ENCODE results near the gene KDM5A. TPM values are rescaled to one million over a fixed set of nuclear protein-coding genes. Genes with fewer than 3 reads are reported as not detected.

KDM5A gene
- total RNA-seq, 1 experiment from 2014 or later, result 56.9 TPM

- Histone ChIP-seq H2BK15ac (ENCODE audit: low read depth, low read length) (no peak overlapping the region), H3K14ac (ENCODE audit: insufficient read depth, low read length) (no peak overlapping the region), H2BK20ac (ENCODE audit: low read depth, low read length, poor library complexity, severe bottlenecking) (no peak overlapping the region), H3K4me1 (ENCODE audit: insufficient read depth, low read length) (no peaks in the 10 kb centered on the region), H3T11ph (ENCODE audit: low read length) (no peak overlapping the region), H3K23ac (ENCODE audit: insufficient read length, low read depth, low read length) (no peak overlapping the region), H3K27ac (ENCODE audit: insufficient read length, low read depth, low read length) (no peak overlapping the region), H3K18ac (ENCODE audit: insufficient read length, low read depth, low read length) (no peak overlapping the region), H4K20me1 (ENCODE audit: control insufficient read depth, insufficient read depth, insufficient read length) (no peaks in the 10 kb centered on the region), H2BK12ac (ENCODE audit: insufficient read length, low read depth, low read length) (no peak overlapping the region), H4K8ac (replicated peaks; ENCODE audit: insufficient read length, low read depth, low read length) (no peak overlapping the region), H4K5ac (ENCODE audit: insufficient read length, low read depth, low read length) (no peak overlapping the region), H3K56ac (ENCODE audit: insufficient read length, low read depth, low read length) (no peak overlapping the region), H3K27me3 (ENCODE audit: insufficient read depth, low read length) (no peaks in the 10 kb centered on the region), H2AFZ (ENCODE audit: low read length) (no peak overlapping the region), H3K4me2 (ENCODE audit: insufficient read depth, insufficient read length, low read length) (no peak overlapping the region), H3K23me2 (ENCODE audit: insufficient read length, low read depth, low read length, poor library complexity, severe bottlenecking) (no peaks in the 10 kb centered on the region), H2AK5ac (ENCODE audit: insufficient read length, low read length) (no peak overlapping the region), H3K9ac (ENCODE audit: extremely low read depth, insufficient read length, low read length) (no peak overlapping the region), H2BK120ac (ENCODE audit: low read depth, low read length, poor library complexity, severe bottlenecking) (no peak overlapping the region), H3K79me1 (ENCODE audit: insufficient read depth, low read depth, low read length, poor library complexity, severe bottlenecking) (no peaks in the 10 kb centered on the region), H3K79me2 (ENCODE audit: insufficient read depth, low read length) (no peaks in the 10 kb centered on the region), H3K9me3 (ENCODE audit: control insufficient read depth, low read depth, low read length) (no peaks in the 10 kb centered on the region), H3K4ac (ENCODE audit: low read depth, low read length) (no peak overlapping the region), H4K91ac (ENCODE audit: insufficient read length, low read depth, low read length) (no peak overlapping the region), H2BK5ac (ENCODE audit: insufficient read length, low read length) (no peak overlapping the region)
- Mint-ChIP-seq H3K36me3 (ENCODE audit: insufficient read depth in 1 of 3, low read depth in 3 of 3) (peaks cover 5 to 57% (median 54%) of the 10 kb centered on the region in 3 experiments; a peak in 5 of 7 replicates), H3K9me3 (no peaks in the 10 kb centered on the region), H3K27me3 (ENCODE audit: low read depth) (no peaks in the 10 kb centered on the region), H3K27ac (no peak overlapping the region), H3K4me1 (no peaks in the 10 kb centered on the region), H3K4me3 (no peak overlapping the region)
- no CpG with 5 or more reads among the region's 1 CpG for WGBS (ENCODE audit: extremely low coverage, insufficient read length, low lambda C conversion rate)
- TF ChIP-seq CTCF (conservative IDR thresholded peaks at IDR 0.05), result no peak
- no peak for DNase-seq
Measured at GRCh38 chr12:334125-334524, 55.0 kb downstream of the KDM5A start.

Measured in H9 (cell line).